KMS-11 (cell line): ENCODE data around the gene USP17L19.
"Not testable (repeated sequence)": the region's sequence is repeated elsewhere in the genome, so short reads cannot be mapped to it uniquely, and the experiment has no call there.

Experiments used
- H2AFZ ChIP-seq: fragments of 200-600 bp; sonication (generic); 2 replicates; pipeline ENCODE4 v1.6.1; 2016; ENCODE audit warnings: antibody characterized with exemption, mixed run types, low read depth
- H3K27ac ChIP-seq: fragments of 200-600 bp; sonication (generic); 2 replicates; pipeline ENCODE4 v1.6.1; 2016; ENCODE audit warnings: mild to moderate bottlenecking, mixed run types
- H3K27me3 ChIP-seq: fragments of 200-600 bp; sonication (generic); 2 replicates; pipeline ENCODE4 v1.6.1; 2017; ENCODE audit warnings: mild to moderate bottlenecking, low read depth, mixed run types, moderate library complexity; ENCODE audit not compliant: insufficient read depth
- H3K36me3 ChIP-seq: fragments of 200-600 bp; sonication (generic); 2 replicates; pipeline ENCODE4 v1.6.1; 2017; ENCODE audit warnings: mild to moderate bottlenecking, mixed run types; ENCODE audit not compliant: insufficient read depth
- H3K4me1 ChIP-seq: fragments of 200-600 bp; sonication (generic); 2 replicates; pipeline ENCODE4 v1.6.1; 2016; ENCODE audit warnings: mild to moderate bottlenecking, low read depth, mixed run types; ENCODE audit not compliant: poor library complexity, severe bottlenecking
- H3K4me2 ChIP-seq: fragments of 200-600 bp; sonication (generic); 2 replicates; pipeline ENCODE4 v1.7.0; 2016; ENCODE audit warnings: mild to moderate bottlenecking, mixed run types
- H3K4me3 ChIP-seq: fragments of 200-600 bp; sonication (generic); IDR thresholded peaks from 2 replicates; pipeline ENCODE4 v1.6.1; 2017; ENCODE audit warnings: low read depth, low read length, mixed read lengths; ENCODE audit not compliant: insufficient read depth
- H3K79me2 ChIP-seq: fragments of 200-600 bp; sonication (generic); 2 replicates; pipeline ENCODE4 v1.6.1; 2016; ENCODE audit warnings: low read depth, mixed run types; ENCODE audit not compliant: insufficient read depth
- H3K9ac ChIP-seq: fragments of 200-600 bp; sonication (generic); 2 replicates; pipeline ENCODE4 v1.6.1; 2016; ENCODE audit warnings: mild to moderate bottlenecking, mixed run types
- H4K20me1 ChIP-seq: fragments of 200-600 bp; sonication (generic); 2 replicates; pipeline ENCODE4 v1.6.1; 2016; ENCODE audit warnings: mild to moderate bottlenecking, mixed run types; ENCODE audit not compliant: insufficient read depth

USP17L19 gene

DNA sequence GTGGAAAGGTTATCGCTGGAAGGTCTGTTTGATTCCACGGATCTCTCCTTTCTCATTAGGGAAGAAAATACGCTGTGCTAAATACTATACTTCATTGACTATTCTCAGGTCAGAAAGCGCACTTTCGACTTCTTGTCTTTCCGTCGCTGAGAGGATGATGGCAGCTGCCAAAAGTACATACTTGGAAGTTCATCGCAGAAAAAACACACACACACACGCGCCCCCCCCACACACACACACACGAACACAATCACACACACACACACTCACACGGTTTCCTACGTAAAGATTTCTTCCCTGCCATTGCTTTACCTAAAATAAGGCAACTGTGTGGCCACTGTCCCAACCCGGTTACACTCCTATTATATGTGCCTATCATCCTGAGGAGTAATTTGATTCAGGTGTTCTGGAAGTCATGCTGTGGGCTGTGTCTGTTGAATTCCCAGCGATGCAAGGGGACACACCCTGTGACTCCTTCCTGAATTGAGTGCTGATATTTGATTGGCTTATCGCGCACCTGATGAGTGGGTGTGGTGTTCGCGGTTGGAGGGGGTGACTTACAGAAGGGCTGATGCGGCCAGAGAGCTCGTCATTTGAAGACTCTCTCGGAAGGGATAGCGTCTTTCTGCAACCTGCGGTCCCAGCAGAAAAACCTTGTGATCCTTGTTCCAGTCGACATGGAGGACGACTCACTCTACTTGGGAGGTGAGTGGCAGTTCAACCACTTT is 5.1 kb upstream of the USP17L19 start, which contains the start of gene USP17L18:
USP17L18 (plus strand) TSS at position 678 of the 728 bp plus-strand sequence; CDS start at position 678, 0 bp downstream.
- H3K4me3 ChIP-seq, H3K4me1 ChIP-seq, H3K27ac ChIP-seq, H3K36me3 ChIP-seq, H3K27me3 ChIP-seq, H3K4me2 ChIP-seq, H3K79me2 ChIP-seq, H4K20me1 ChIP-seq, H2AFZ ChIP-seq, H3K9ac ChIP-seq: not testable (repeated sequence)

DNA sequence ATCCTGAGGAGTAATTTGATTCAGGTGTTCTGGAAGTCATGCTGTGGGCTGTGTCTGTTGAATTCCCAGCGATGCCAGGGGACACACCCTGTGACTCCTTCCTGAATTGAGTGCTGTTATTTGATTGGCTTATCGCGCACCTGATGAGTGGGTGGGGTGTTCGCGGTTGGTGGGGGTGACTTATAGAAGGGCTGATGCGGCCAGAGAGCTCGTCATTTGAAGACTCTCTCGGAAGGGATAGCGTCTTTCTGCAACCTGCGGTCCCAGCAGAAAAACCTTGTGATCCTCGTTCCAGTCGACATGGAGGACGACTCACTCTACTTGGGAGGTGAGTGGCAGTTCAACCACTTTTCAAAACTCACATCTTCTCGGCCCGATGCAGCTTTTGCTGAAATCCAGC is 4.6 kb downstream of the USP17L19 start, which contains the start of gene USP17L20:
USP17L20 (plus strand) TSS at position 301 of the 400 bp plus-strand sequence; CDS start at position 301, 0 bp downstream.
- H3K27me3 ChIP-seq, H2AFZ ChIP-seq, H3K4me3 ChIP-seq, H3K4me1 ChIP-seq, H3K4me2 ChIP-seq, H3K9ac ChIP-seq, H3K36me3 ChIP-seq, H3K79me2 ChIP-seq, H3K27ac ChIP-seq, H4K20me1 ChIP-seq: not testable (repeated sequence)

DNA sequence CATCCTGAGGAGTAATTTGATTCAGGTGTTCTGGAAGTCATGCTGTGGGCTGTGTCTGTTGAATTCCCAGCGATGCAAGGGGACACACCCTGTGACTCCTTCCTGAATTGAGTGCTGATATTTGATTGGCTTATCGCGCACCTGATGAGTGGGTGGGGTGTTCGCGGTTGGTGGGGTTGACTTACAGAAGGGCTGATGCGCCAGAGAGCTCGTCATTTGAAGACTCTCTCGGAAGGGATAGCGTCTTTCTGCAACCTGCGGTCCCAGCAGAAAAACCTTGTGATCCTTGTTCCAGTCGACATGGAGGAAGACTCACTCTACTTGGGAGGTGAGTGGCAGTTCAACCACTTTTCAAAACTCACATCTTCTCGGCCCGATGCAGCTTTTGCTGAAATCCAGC is 9.4 kb downstream of the USP17L19 start, which contains the start of gene USP17L21:
USP17L21 (plus strand) TSS at position 301 of the 400 bp plus-strand sequence; CDS start at position 301, 0 bp downstream.
- not testable (repeated sequence) for H3K27ac ChIP-seq, H3K79me2 ChIP-seq

DNA sequence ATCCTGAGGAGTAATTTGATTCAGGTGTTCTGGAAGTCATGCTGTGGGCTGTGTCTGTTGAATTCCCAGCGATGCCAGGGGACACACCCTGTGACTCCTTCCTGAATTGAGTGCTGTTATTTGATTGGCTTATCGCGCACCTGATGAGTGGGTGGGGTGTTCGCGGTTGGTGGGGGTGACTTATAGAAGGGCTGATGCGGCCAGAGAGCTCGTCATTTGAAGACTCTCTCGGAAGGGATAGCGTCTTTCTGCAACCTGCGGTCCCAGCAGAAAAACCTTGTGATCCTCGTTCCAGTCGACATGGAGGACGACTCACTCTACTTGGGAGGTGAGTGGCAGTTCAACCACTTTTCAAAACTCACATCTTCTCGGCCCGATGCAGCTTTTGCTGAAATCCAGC is 14.1 kb downstream of the USP17L19 start, which contains the start of gene USP17L22:
USP17L22 (plus strand) TSS at position 301 of the 400 bp plus-strand sequence; CDS start at position 301, 0 bp downstream.
- not testable (repeated sequence) for H3K4me2 ChIP-seq, H3K79me2 ChIP-seq, H3K4me3 ChIP-seq

More for the DNA sequence above, 9.4 kb downstream of the USP17L19 start, which contains the start of gene USP17L21:
- not testable (repeated sequence) for H3K36me3 ChIP-seq, H2AFZ ChIP-seq, H3K4me3 ChIP-seq, H3K4me1 ChIP-seq, H3K9ac ChIP-seq, H4K20me1 ChIP-seq, H3K4me2 ChIP-seq, H3K27me3 ChIP-seq

DNA sequence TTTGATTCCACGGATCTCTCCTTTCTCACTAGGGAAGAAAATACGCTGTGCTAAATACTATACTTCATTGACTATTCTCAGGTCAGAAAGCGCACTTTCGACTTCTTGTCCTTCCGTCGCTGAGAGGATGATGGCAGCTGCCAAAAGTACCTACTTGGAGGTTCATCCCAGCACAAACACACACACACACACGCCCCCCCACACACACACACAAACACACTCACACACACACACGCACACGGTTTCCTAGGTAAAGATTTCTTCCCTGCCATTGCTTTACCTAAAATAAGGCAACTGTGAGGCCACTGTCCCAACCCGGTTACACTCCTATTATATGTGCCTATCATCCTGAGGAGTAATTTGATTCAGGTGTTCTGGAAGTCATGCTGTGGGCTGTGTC is 18.5 kb downstream of the USP17L19 start:
- H3K36me3 ChIP-seq, H3K79me2 ChIP-seq, H3K27me3 ChIP-seq, H3K27ac ChIP-seq, H4K20me1 ChIP-seq, H2AFZ ChIP-seq, H3K9ac ChIP-seq, H3K4me2 ChIP-seq, H3K4me1 ChIP-seq, H3K4me3 ChIP-seq: not testable (repeated sequence)

More for the DNA sequence above, 14.1 kb downstream of the USP17L19 start, which contains the start of gene USP17L22:
- H2AFZ ChIP-seq, H3K27me3 ChIP-seq, H4K20me1 ChIP-seq, H3K27ac ChIP-seq, H3K36me3 ChIP-seq, H3K9ac ChIP-seq, H3K4me1 ChIP-seq: not testable (repeated sequence)
